ENCODE measurements around the gene ADARB2.

Gene ADARB2

GRCh38 chr10:1411451-1411850 is 325.9 kb downstream of the ADARB2 start:
- ChIA-PET POLR2A (no interaction called here), CTCF (interaction anchor here (0.6 kb wide), 1 partner anchor 52 kb away, joined by 4 read pairs; no protein-coding TSS in a partner anchor)

DNA sequence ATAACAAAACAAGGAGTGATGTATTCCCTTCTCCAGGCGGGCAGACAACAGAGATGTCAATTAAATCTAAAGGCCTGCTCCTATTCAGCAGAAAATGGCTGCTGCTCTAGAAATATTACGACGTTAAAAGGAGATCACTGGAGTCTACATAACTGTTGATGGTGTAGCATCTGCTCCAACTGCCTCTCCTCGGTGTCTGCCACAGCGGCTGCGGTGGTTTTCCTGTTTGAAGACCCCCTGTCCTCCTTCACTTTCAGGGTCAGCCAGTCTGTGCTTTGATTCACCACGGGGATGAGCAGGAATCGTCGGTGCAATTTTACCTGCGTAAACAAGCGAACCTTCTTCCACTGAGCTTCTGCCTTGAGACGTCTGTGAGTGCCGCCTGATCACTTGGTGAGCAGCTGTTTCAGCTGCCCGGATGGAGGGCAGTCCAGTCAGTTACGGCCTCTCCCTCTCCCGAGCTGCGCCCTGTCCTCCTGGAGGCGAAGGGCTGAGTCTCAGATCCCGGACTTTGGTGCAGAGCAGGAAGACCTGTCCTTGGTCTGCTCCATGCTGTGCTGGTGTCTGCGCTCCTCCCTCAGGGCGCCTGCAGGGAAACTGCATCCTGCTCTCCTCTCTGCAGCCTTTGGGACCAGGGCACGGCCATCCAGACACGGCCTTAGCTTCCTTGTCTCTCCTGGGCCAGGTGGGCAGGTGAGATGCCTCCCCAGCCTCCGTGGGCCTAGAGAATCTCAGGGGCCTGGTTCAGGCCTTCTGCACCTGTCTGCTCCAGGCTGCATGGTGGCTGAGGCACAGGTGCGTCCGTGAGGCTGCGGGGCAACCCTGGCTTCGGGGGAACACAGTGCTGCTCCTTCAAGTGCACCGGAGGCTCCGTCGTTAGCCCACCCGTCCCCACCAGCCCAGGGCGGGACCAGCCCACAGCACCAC is 326.6 kb downstream of the ADARB2 start:
- ChIA-PET CTCF (no interaction called here), POLR2A (no interaction called here)
- Histone ChIP-seq H3K36me3 (ENCODE audit: control insufficient read depth in 2 of 2, insufficient read depth in 1 of 2, low read length in 2 of 2) (no peaks in the 10 kb centered on the region), H3K4me3 (ENCODE audit: low read depth, low read length) (no peak overlapping the region), H3K4me1 (ENCODE audit: control insufficient read depth, insufficient read depth, low read length) (no peaks in the 10 kb centered on the region), H3K27ac (ENCODE audit: extremely low read depth, low read depth, low read length) (no peak overlapping the region), H3K9me3 (ENCODE audit: control insufficient read depth, insufficient read depth, low read depth, low read length) (no peaks in the 10 kb centered on the region)
- TF ChIP-seq ZNF48 (tag by site-specific recombination; IDR thresholded peaks at IDR 0.05) (no peak), ZSCAN30 (tag by site-specific recombination; IDR thresholded peaks at IDR 0.05) (no peak), SP2 (tag by site-specific recombination; IDR thresholded peaks at IDR 0.05) (no peak), ZNF311 (tag by site-specific recombination; IDR thresholded peaks at IDR 0.05; ENCODE audit: borderline replicate concordance) (no peak), ZNF175 (tag by site-specific recombination; IDR thresholded peaks at IDR 0.05) (no peak), ZBTB8A (tag by site-specific recombination; IDR thresholded peaks at IDR 0.05) (no peak), ZSCAN18 (tag by site-specific recombination; IDR thresholded peaks at IDR 0.05) (no peak), ZNF558 (tag by site-specific recombination; IDR thresholded peaks at IDR 0.05) (no peak), GLI2 (tag by site-specific recombination; IDR thresholded peaks at IDR 0.05; ENCODE audit: borderline replicate concordance, low read depth) (no peak), ZNF155 (tag by site-specific recombination; IDR thresholded peaks at IDR 0.05) (no peak), ZBTB17 (tag by site-specific recombination; IDR thresholded peaks at IDR 0.05) (no peak), ZSCAN5A (tag by site-specific recombination; IDR thresholded peaks at IDR 0.05) (no peak), ZNF548 (tag by site-specific recombination; IDR thresholded peaks at IDR 0.05) (no peak)

More at GRCh38 chr10:1411451-1411850, 325.9 kb downstream of the ADARB2 start:
- no peaks in the 10 kb centered on the region for H3K36me3 ChIP-seq (ENCODE audit: control insufficient read depth in 2 of 2, insufficient read depth in 1 of 2, low read length in 2 of 2)
- no peaks in the 10 kb centered on the region for H3K4me1 ChIP-seq (ENCODE audit: control insufficient read depth, insufficient read depth, low read length)
- no peaks in the 10 kb centered on the region for H3K9me3 ChIP-seq (ENCODE audit: control insufficient read depth, insufficient read depth, low read depth, low read length)
- no peak overlapping the region for H3K4me3 ChIP-seq (ENCODE audit: low read depth, low read length)
- no peak overlapping the region for H3K27ac ChIP-seq (ENCODE audit: extremely low read depth, low read depth, low read length)
- TF ChIP-seq OSR2 (tag by site-specific recombination; IDR thresholded peaks at IDR 0.05) (no peak), ZNF121 (tag by site-specific recombination; IDR thresholded peaks at IDR 0.05) (no peak), ZSCAN23 (tag by site-specific recombination; IDR thresholded peaks at IDR 0.05) (no peak), KLF10 (tag by site-specific recombination; IDR thresholded peaks at IDR 0.05) (no peak), ZNF654 (tag by site-specific recombination; IDR thresholded peaks at IDR 0.05; ENCODE audit: low read depth) (no peak), ZSCAN16 (tag by site-specific recombination; IDR thresholded peaks at IDR 0.05) (no peak), ZNF26 (tag by site-specific recombination; IDR thresholded peaks at IDR 0.05) (no peak)
- TF ChIP-seq, protein P1, sequence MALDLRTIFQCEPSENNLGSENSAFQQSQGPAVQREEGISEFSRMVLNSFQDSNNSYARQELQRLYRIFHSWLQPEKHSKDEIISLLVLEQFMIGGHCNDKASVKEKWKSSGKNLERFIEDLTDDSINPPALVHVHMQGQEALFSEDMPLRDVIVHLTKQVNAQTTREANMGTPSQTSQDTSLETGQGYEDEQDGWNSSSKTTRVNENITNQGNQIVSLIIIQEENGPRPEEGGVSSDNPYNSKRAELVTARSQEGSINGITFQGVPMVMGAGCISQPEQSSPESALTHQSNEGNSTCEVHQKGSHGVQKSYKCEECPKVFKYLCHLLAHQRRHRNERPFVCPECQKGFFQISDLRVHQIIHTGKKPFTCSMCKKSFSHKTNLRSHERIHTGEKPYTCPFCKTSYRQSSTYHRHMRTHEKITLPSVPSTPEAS (tag by site-specific recombination; IDR thresholded peaks at IDR 0.05): no peak
- TF ChIP-seq, protein P2, sequence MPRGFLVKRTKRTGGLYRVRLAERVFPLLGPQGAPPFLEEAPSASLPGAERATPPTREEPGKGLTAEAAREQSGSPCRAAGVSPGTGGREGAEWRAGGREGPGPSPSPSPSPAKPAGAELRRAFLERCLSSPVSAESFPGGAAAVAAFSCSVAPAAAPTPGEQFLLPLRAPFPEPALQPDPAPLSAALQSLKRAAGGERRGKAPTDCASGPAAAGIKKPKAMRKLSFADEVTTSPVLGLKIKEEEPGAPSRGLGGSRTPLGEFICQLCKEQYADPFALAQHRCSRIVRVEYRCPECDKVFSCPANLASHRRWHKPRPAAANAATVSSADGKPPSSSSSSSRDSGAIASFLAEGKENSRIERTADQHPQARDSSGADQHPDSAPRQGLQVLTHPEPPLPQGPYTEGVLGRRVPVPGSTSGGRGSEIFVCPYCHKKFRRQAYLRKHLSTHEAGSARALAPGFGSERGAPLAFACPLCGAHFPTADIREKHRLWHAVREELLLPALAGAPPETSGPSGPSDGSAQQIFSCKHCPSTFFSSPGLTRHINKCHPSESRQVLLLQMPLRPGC (tag by site-specific recombination; IDR thresholded peaks at IDR 0.05): no peak
